ENCODE data around the gene SBF2. TPM values are rescaled to one million over a fixed set of nuclear protein-coding genes. Genes with fewer than 3 reads are reported as not detected.
A peak's percentile ranks its signal among the peaks of the same experiment; 100 is the strongest.

Gene SBF2
- total RNA-seq, 4 donors from 2014 or later: 19.3 to 28.1 (median 25.8) TPM

GRCh38 chr11:10309163-10310093 is 15.4 kb upstream of the SBF2 start:
- ATAC-seq (peak; percentile 66 to 79), DNase-seq (peak; percentile 85 to 94)
- H3K27me3 ChIP-seq: peaks cover 0 to 5% (median 0%) of the 10 kb centered on the region in 3 donors
- TF ChIP-seq POLR2A (IDR thresholded peaks at IDR 0.05) (peak in 1 of 2 donors; percentile 24), CTCF (IDR thresholded peaks at IDR 0.05 in 4 of 5, conservative IDR thresholded peaks at IDR 0.05 in 1 of 5) (no peak)
- peaks cover 34 to 48% of the 10 kb centered on the region in 2 donors for H3K4me1 ChIP-seq
- in situ Hi-C loops (cut with MboI; ENCODE audit: low sequenced_read_pairs in 4 of 4) (loop anchor here (10.0 to 25.0 kb wide), 7 partner anchors 55 to 547 kb away; no protein-coding TSS in a partner anchor), intact Hi-C loops (cut with DNase I; ENCODE audit: low total_unique reads) (loop anchor here (1.0 to 10.0 kb wide), 10 partner anchors 42 to 695 kb away; partner anchors contain the start of gene AMPD3)
- no peaks in the 10 kb centered on the region for H3K9me3 ChIP-seq
- peak overlapping the region; percentile 85 to 93 (median 89) for H3K27ac ChIP-seq
- H3K4me3 ChIP-seq: peak overlapping the region in 1 of 4 donors; percentile 91
- H3K36me3 ChIP-seq: no peaks in the 10 kb centered on the region

GRCh38 chr11:10308201-10308954 is 14.4 kb upstream of the SBF2 start:
- ATAC-seq: no peak
- H3K36me3 ChIP-seq: no peaks in the 10 kb centered on the region
- peaks cover 0 to 5% (median 0%) of the 10 kb centered on the region in 3 donors for H3K27me3 ChIP-seq
- DNase-seq: no peak
- H3K4me1 ChIP-seq: peaks cover 44 to 58% of the 10 kb centered on the region in 2 donors
- H3K27ac ChIP-seq: peak overlapping the region; percentile 85 to 93 (median 89)
- intact Hi-C loops (cut with DNase I; ENCODE audit: low total_unique reads) (loop anchor here (1.0 to 10.0 kb wide), 9 partner anchors 59 to 694 kb away; partner anchors contain the start of gene AMPD3), in situ Hi-C loops (cut with MboI; ENCODE audit: low sequenced_read_pairs in 4 of 4) (loop anchor here (25.0 kb wide), 5 partner anchors 96 to 546 kb away; no protein-coding TSS in a partner anchor)
- H3K9me3 ChIP-seq: no peaks in the 10 kb centered on the region
- TF ChIP-seq CTCF (IDR thresholded peaks at IDR 0.05 in 4 of 5, conservative IDR thresholded peaks at IDR 0.05 in 1 of 5): no peak
- peak; percentile 76 to 91 for TF ChIP-seq POLR2A (IDR thresholded peaks at IDR 0.05)
- peak overlapping the region; percentile 77 to 92 (median 88) for H3K4me3 ChIP-seq

GRCh38 chr11:10307400-10308200 is 13.6 kb upstream of the SBF2 start:
- peak overlapping the region; percentile 77 to 92 (median 88) for H3K4me3 ChIP-seq
- in situ Hi-C loops (cut with MboI; ENCODE audit: low sequenced_read_pairs in 4 of 4): loop anchor here (25.0 kb wide), 5 partner anchors 95 to 545 kb away; no protein-coding TSS in a partner anchor
- peaks cover 0 to 5% (median 0%) of the 10 kb centered on the region in 3 donors for H3K27me3 ChIP-seq
- H3K27ac ChIP-seq: peak overlapping the region; percentile 85 to 93 (median 89)
- TF ChIP-seq POLR2A (IDR thresholded peaks at IDR 0.05): peak; percentile 29 to 41
- peak; percentile 100 for TF ChIP-seq CTCF (IDR thresholded peaks at IDR 0.05 in 4 of 5, conservative IDR thresholded peaks at IDR 0.05 in 1 of 5)
- DNase-seq: peak; percentile 83 to 88
- peaks cover 46 to 60% of the 10 kb centered on the region in 2 donors for H3K4me1 ChIP-seq
- no peaks in the 10 kb centered on the region for H3K9me3 ChIP-seq
- intact Hi-C loops (cut with DNase I; ENCODE audit: low total_unique reads): loop anchor here (1.0 to 10.0 kb wide), 9 partner anchors 60 to 693 kb away; partner anchors contain the start of gene AMPD3
- peak; percentile 33 to 41 for ATAC-seq
- no peaks in the 10 kb centered on the region for H3K36me3 ChIP-seq

All from gastrocnemius medialis (tissue), 4 donors.